ENCODE data around the gene LRFN2. TPM values are rescaled to one million over a fixed set of nuclear protein-coding genes. Genes with fewer than 3 reads are reported as not detected.
A peak's percentile ranks its signal among the peaks of the same experiment; 100 is the strongest.

The LRFN2 gene
- total RNA-seq, 1 donor from 2014 or later: not detected

GRCh38 chr6:40425192-40425919, 161.8 kb downstream of the LRFN2 start:
- DNase-seq: peak; percentile 52
- peak; percentile 95 for ATAC-seq (ENCODE audit: poor library complexity)
- intact Hi-C loops (cut with DNase I): no loop called here

GRCh38 chr6:40422046-40422445, 165.1 kb downstream of the LRFN2 start:
- intact Hi-C loops (cut with DNase I): no loop called here
- DNase-seq (no peak), ATAC-seq (ENCODE audit: poor library complexity) (no peak)

- intact Hi-C loops (cut with DNase I): no loop called here
These were observed 167.0 kb downstream of the LRFN2 start for GRCh38 chr6:40419946-40420728.

GRCh38 chr6:40419377-40419776, 167.8 kb downstream of the LRFN2 start:
- intact Hi-C loops (cut with DNase I): no loop called here
- ATAC-seq (ENCODE audit: poor library complexity): no peak
- no peak for DNase-seq

More at GRCh38 chr6:40419946-40420728, 167.0 kb downstream of the LRFN2 start:
- ATAC-seq (ENCODE audit: poor library complexity): no peak
- no peak for DNase-seq

GRCh38 chr6:40417031-40417430, 170.1 kb downstream of the LRFN2 start:
- DNase-seq: peak; percentile 57
- ATAC-seq (ENCODE audit: poor library complexity): peak; percentile 92
- intact Hi-C loops (cut with DNase I): no loop called here

GRCh38 chr6:40414617-40415016, 172.5 kb downstream of the LRFN2 start:
- intact Hi-C loops (cut with DNase I): no loop called here
- no peak for ATAC-seq (ENCODE audit: poor library complexity)
- DNase-seq: no peak

- DNase-seq (no peak), ATAC-seq (ENCODE audit: poor library complexity) (no peak)
- intact Hi-C loops (cut with DNase I): no loop called here
These were observed 173.9 kb downstream of the LRFN2 start for GRCh38 chr6:40413239-40413638.

GRCh38 chr6:40411881-40412280, 175.3 kb downstream of the LRFN2 start:
- ATAC-seq (ENCODE audit: poor library complexity): peak; percentile 93
- intact Hi-C loops (cut with DNase I): no loop called here
- no peak for DNase-seq

GRCh38 chr6:40410821-40411220, 176.3 kb downstream of the LRFN2 start:
- no peak for ATAC-seq (ENCODE audit: poor library complexity)
- intact Hi-C loops (cut with DNase I): no loop called here
- no peak for DNase-seq

- intact Hi-C loops (cut with DNase I): no loop called here
- no peak for DNase-seq
- ATAC-seq (ENCODE audit: poor library complexity): no peak
These were observed 177.3 kb downstream of the LRFN2 start for GRCh38 chr6:40409716-40410397.

GRCh38 chr6:40408786-40409542, 178.2 kb downstream of the LRFN2 start:
- ATAC-seq (ENCODE audit: poor library complexity) (no peak), DNase-seq (no peak)
- intact Hi-C loops (cut with DNase I): no loop called here

- intact Hi-C loops (cut with DNase I): no loop called here
- DNase-seq: no peak
- no peak for ATAC-seq (ENCODE audit: poor library complexity)
These were observed 179.9 kb downstream of the LRFN2 start for GRCh38 chr6:40407239-40407638.

GRCh38 chr6:40406175-40406574, 181.0 kb downstream of the LRFN2 start:
- DNase-seq: no peak
- ATAC-seq (ENCODE audit: poor library complexity): no peak
- intact Hi-C loops (cut with DNase I): no loop called here

GRCh38 chr6:40400738-40401137, 186.4 kb downstream of the LRFN2 start:
- DNase-seq: no peak
- no peak for ATAC-seq (ENCODE audit: poor library complexity)
- intact Hi-C loops (cut with DNase I): no loop called here

- DNase-seq: no peak
- no peak for ATAC-seq (ENCODE audit: poor library complexity)
- intact Hi-C loops (cut with DNase I): no loop called here
These were observed 187.2 kb downstream of the LRFN2 start for GRCh38 chr6:40399888-40400457.

GRCh38 chr6:40398810-40399477, 188.2 kb downstream of the LRFN2 start:
- DNase-seq (no peak), ATAC-seq (ENCODE audit: poor library complexity) (no peak)
- intact Hi-C loops (cut with DNase I): no loop called here

GRCh38 chr6:40398034-40398691, 189.0 kb downstream of the LRFN2 start:
- intact Hi-C loops (cut with DNase I): no loop called here
- ATAC-seq (ENCODE audit: poor library complexity) (no peak), DNase-seq (no peak)
